Ramos (cell line): Measurements from ENCODE around the gene ERGIC1.

Experiments
- in situ Hi-C: fragments of 300-500 bp; cut with MboI; formaldehyde crosslinking; loops from one replicate; pipeline ENCODE4 v1.14.3; 2022; ENCODE audit warnings: low sequenced_read_pairs; ENCODE audit not compliant: unreplicated experiment

Gene ERGIC1

DNA sequence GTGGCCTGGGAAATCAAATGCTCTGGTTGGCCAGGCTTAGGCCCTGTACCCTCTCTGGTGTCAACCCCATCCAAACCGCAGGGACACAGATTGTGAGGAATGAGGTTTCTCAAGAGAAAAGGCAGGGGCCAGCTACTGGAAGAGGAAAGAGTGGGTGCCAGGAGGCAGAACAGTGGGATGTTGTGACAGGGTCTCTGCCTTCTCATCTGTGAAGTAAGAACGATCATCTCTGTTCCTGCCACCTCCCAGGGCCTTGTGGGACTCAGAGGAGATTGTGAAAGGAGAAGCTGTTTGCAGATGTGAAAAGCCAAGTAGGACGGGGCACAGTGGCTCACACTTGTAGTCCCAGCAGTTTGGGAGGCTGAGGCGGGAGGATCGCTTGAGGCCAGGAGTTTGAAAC, 102.3 kb downstream of the ERGIC1 start:
- in situ Hi-C loops = loop anchor here (25.0 kb wide), 1 partner anchor 449 kb away; no protein-coding TSS in a partner anchor

DNA sequence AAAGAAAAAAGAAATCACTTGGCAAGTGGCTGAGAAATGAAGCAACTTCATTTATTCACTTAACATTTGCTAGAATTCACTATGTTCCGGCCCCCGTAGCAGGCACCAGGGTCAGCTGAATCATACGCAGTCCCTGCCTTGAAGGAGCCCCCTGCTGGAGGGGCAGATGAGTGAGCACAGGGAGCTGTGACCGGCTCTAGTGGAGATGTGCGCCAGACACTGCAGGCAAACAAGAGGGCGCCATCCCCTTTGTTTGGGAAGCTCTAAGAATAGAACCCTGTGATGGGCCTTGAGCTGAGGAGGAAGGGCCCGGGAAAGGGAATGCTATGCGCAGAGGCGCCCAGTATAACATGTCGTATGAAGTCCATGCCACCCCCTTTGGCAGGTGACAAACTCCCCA, 105.0 kb downstream of the ERGIC1 start:
- in situ Hi-C loops = loop anchor here (25.0 kb wide), 1 partner anchor 452 kb away; no protein-coding TSS in a partner anchor

DNA sequence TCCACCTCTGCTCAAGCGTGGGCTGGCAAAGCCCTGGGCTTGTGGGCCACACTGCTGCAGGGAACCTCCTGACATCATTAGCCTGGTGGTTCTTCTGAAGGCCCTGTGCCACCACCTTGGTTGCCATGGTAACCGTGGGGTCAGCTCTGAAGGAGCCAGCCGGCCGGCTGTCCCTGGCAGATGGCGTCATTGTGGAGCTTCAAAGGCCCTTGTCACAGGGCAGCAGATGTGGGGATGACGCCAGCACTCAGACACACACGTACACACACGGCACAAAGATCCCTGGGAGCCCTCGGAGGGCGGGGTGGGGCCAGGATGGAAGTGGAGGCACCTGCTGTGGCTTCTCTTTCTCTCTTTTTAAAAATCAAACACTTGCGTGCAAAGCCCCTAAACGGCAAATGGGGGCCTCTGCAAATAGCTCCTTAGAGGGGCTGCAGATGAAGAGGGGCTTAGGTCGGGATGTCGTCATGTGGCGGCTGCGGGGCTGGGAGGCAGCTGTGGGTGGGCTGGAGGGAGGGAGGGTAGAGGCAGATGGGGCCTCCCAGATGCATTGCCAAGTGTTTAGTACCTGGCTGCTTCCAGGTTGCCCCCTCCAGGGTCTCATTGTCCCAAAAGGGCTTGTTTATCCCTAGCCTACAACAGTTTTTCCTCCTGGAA, 105.7 kb downstream of the ERGIC1 start:
- in situ Hi-C loops = loop anchor here (25.0 kb wide), 1 partner anchor 452 kb away; no protein-coding TSS in a partner anchor

DNA sequence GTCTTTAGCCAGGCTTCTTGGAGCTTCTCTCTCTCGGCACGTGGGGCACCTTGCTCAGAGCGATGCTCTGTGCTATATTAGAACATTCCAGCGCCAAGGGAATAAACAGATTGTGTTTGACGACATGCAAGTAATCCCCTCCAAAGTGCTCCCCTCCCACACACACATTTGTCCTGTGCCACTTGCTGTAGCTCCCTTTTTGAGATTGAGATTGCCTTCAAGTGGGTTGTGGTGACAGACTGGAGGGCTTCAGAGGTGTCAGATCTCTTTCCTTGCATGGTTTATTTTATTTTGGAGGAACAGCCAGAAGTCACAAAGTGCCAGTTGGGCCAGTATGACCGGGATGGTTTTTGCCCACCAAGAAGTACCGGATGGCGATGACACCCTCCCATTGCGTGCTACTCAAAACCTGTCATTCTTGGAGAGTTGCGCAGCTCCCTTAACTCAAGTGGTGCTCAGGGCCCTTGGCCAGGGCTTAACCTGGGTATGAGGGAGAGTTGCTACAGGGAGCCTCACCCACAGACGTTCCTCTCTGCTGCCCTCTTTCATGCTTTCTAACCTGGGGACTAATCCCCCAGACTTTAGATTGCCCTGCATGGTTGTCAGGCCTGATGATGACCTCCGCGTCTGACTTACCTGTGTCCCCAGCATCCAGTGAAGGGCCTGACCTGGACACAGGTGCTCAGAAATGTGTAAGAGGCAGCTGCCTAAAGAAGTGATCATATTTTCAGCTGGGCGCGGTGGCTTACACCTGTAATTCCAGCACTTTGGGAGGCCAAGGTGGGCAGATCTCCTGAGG, 106.4 kb downstream of the ERGIC1 start:
- in situ Hi-C loops = loop anchor here (25.0 kb wide), 1 partner anchor 453 kb away; no protein-coding TSS in a partner anchor

DNA sequence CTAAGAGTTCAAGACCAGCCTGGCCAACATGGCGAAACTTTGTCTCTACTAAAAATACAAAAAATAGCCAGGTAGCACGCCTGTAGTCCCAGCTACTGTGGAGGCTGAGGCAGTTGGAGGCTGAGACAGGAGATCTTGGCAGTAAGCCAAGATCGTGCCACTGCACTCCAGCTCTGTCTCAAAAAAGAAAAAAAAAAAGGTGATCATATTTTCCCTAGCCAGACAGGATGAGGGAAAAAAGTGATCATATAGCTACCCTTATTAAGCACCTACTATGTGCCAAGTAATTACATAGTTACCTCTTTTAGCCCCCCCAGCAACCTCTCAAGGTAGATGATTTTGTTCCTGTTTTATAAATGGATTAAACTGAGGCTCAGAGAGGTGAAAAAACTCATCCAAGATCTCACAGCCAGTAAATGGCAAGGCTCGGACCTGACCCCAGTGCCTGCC, 107.0 kb downstream of the ERGIC1 start:
- in situ Hi-C loops = loop anchor here (25.0 kb wide), 1 partner anchor 454 kb away; no protein-coding TSS in a partner anchor

DNA sequence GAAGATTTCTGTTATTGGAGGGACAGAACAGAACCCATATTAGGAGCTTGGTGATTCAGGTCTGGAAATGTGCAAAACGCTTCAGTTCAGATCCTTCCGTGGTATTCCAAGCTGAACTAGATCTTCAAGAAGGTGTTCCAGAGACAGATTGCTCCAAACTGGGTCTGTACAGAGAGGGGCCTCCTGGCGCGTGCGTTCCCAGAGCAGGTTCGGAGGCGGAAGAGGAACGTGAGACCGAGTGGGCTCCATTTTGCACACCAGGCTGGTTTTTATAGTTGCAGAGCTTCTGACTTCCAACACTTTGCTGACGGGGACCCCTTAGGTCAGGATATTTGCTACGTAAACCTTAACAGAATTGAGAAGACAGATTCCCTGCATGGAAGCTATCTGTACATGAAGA, 108.5 kb downstream of the ERGIC1 start:
- in situ Hi-C loops = loop anchor here (25.0 kb wide), 1 partner anchor 455 kb away; no protein-coding TSS in a partner anchor

DNA sequence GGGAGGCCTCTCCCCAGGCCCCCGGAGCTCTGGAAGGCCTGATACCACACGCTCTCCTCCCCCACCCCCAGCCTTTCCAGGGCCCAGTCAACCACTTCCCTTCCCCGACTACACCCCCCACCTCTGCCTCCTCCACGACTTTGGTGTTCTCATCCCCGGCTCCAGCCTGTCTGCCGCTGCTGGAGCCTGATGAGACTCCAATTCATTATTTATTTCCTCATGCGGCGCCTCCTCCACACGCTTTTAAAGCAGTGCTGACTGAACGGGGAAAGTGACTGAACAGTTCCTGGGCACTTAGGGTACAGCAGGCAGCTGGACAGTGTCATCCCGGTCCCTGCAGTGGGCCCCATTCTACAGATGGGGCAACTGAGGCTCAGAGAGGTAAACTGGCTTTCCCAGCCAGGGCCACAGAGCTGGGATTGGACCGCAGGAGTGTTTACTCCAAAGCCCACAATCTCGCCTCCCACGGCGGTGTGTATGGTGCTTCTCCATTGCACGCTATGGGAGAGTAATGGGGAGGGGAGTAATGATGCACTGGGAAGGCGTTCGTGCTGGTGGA, 109.3 kb downstream of the ERGIC1 start:
- in situ Hi-C loops = loop anchor here (25.0 kb wide), 1 partner anchor 456 kb away; no protein-coding TSS in a partner anchor

DNA sequence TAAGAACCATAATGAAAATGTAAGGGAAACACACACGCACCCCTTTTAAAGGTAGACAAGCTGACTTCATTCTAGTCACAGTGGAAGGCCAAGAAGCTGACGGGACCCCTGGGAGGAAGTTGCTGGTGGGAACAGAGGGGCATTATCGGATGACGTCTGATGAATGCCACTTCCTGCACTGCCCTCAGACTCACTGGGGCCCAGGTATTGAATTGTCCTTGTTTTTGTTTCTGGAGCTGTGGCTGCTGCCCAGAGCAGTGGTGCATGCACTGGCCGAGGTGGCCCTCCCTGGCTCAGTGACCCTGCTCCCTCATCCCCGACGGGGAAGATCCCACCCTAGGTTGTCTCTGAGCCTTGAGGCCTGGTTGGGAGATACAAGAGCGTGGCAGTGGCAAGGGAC, 109.9 kb downstream of the ERGIC1 start:
- in situ Hi-C loops = loop anchor here (25.0 kb wide), 1 partner anchor 457 kb away; no protein-coding TSS in a partner anchor

DNA sequence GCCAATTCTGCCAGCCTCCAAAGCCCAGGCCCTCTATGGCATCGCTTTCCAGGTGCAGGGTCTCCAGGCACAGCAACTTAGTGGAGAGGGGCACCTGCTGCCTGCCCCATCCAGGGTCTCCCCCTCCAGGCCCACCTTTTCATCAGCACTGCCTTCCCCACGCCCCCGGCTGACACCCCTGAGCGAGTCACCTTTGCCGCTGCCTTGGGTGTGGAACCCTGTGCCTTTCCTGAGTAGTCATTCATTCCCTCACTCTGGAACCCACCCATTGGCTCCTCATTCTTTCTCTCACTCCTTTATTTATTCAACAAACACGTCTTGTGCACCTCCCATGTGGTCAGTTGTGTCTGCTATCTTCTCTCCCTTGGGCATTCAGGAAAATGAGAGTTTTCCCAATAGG, 110.7 kb downstream of the ERGIC1 start:
- in situ Hi-C loops = loop anchor here (25.0 kb wide), 1 partner anchor 457 kb away; no protein-coding TSS in a partner anchor

DNA sequence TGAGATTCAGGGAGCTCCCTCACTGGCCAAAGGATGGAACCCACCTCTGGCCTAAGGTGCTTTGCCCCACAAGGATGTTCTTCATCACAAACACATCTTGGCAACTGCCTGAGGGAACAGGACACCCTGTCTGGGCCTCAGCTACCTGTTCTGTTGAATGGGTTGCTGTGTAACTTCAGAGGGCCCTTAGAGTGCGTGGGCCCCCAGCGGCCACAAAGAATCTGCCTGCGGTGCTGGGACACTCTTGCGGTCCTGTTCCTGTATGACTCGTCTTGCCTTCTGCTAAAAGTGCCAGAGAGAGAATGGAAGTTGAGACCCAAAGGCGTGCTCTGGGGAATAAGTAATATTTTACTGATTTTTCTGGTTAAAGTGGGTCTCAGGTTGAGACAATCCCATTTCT, 111.1 kb downstream of the ERGIC1 start:
- in situ Hi-C loops = loop anchor here (25.0 kb wide), 1 partner anchor 458 kb away; no protein-coding TSS in a partner anchor

DNA sequence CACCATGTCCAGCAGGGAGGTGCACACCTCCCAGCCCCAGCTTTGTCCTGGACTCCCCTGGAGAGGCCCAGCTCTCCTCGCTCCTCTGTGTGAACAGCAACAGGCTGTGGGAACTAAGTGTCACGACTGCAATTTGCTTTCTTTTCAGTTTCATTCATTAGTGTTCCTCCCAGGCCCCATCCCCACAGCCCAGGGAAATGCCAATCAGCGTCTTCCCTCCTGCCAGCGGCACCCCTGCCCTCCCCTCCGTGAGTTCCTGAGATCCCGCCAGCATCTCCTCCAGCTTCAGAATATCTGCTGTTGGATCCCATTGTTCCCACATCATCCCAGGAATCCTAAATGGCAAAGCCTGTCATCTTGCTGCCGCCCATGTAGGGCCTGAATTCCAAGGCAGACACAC, 112.1 kb downstream of the ERGIC1 start:
- in situ Hi-C loops = loop anchor here (25.0 kb wide), 1 partner anchor 459 kb away; no protein-coding TSS in a partner anchor

DNA sequence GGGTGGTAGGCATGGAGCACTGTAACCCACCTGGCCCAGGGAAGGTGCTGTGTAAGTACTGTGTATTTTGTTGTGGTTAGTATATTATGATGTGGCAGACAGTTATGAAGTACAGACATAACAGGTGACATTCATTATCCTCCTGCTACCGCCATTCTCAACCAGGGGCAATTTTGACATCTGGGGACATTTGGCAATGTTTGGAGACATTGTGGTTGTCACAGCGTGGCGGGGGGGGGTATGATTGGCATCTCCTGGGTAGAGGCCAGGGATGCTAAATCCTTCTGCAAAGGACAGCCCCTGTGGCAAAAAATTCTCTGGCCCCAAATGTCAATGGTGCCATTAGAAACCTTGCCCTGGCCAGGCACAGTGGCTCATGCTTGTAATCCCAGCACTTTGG, 115.4 kb downstream of the ERGIC1 start:
- in situ Hi-C loops = loop anchor here (25.0 kb wide), 1 partner anchor 462 kb away; no protein-coding TSS in a partner anchor

DNA sequence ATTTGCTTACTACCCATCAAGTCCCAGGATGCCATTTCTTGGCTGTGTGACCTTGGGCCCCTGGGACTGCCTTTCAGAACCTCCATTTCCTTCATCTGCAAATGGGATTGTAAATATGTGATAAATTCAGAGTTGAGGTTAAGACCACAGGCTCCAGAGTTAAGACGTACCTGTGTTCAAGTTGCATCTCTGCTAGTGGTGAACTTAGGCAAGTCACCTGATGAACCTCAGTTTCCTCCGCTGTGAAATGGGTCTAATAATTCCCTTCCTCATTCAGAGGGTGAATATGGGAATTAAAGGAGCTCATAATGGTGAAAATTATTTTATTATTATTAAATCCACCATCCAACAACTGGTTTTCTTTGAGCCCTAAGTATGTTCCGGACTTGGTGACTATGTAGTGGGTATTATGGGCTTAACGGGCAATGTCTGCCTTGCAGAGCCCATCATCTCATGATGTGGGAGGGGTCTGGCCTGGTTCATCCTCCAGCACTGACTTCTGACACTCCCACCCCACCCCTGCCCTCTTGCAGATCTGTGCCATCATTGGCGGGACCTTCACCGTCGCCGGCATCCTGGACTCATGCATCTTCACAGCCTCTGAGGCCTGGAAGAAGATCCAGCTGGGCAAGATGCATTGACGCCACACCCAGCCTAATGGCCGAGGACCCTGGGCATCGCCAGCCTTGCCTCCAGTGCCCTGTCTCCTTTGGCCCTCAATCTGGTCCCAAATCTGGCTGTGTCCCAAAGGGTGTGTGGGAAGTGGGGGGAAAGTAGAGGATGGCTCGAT, 116.3 kb downstream of the ERGIC1 start:
- in situ Hi-C loops = loop anchor here (25.0 kb wide), 1 partner anchor 612 kb away; no protein-coding TSS in a partner anchor

DNA sequence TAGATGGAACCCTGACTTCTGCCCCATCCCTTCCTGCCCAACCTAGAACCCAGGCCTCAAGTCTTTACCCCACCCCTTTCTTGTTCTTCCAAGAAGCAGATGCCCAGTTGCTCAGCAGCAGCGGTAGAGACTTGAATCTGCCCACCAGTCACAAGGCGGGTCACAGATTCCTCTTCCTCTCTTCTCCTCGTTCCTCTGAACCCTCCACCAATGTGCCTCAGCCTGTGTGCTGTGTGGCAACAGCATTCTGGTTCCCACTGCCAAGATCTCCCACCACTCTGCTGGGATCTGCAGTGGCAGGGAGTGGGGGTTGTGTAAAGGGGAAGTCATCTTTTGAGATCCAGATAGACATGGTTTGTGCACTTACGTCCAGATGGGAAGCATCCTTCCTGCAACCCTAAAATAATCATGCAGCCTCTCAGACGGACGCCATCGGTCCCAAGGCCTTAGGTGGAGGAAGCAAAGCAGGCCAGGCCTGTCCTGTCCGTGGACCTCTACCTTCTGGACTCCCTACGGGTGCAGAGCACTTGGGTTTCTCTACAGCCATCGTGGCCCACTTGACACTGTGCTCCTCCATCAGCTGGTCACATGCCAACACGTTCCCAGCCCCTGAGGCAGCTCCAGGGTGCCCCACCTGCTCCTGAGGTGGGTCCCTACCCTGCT, 117.5 kb downstream of the ERGIC1 start:
- in situ Hi-C loops = loop anchor here (25.0 kb wide), 1 partner anchor 611 kb away; no protein-coding TSS in a partner anchor

DNA sequence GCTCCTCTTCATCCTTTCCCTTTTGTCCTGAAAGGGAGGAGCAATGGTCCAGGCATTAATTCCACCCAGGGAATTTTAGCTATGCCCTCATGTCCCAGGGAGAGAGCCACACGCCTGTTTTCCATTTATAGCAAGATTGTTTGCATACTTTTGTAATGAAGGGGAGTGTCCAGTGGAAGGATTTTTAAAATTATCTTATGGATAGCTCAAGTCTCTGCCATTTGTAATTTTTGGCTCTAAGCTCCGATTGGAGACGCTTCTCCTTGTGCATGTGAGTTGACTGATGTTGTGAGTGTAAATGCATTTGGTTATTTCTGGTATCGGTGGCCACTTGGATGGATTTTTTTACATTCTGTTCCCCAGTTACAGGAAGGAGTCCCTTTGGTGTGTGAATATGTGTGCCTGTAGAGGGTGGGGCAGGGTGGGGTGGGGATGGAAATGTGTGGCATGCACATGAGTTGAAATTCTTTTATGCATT, 118.0 kb downstream of the ERGIC1 start:
- in situ Hi-C loops = loop anchor here (25.0 kb wide), 1 partner anchor 610 kb away; no protein-coding TSS in a partner anchor

DNA sequence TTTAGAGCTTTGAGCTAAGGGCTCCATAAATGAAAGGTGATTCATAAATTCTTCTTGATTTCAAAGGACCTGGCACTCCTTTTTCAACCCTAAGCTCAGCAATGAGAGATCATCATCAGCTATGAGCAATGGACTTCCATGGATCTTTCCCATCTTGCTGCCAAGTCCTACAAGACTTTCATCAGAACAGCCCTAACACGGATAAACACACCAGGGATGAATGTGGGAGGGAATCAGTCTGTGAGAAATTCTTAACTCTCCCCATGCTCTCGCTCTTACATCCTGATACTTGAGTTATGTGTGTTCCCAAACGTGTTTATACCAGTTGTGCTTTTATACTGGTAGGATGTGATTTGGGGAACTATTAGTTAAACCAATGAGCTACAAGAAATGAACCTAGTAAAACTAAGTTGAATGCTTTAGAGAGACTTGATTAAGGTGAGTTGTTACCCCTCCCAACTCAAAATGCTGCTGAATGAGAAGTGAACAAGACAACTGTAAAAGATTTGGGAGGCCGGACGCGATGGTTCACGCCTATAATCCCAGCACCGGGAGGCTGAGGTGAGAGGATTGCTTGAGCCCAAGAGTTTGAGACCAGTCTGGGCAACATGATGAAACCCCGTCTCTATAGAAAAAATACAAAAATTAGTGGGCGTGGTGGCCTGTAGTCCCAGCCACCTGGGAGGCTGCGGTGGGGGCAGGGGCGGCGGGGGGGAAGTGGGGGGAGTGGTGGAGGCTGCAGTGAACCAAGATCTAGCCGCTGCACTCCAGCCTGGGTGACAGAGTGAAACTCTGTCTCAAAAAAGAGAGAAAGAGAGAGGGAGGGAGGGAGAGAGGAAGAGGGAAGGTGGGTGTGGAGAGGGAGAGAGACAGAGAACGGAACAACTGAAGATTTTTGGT, 120.0 kb downstream of the ERGIC1 start:
- in situ Hi-C loops = loop anchor here (25.0 kb wide), 1 partner anchor 608 kb away; no protein-coding TSS in a partner anchor

DNA sequence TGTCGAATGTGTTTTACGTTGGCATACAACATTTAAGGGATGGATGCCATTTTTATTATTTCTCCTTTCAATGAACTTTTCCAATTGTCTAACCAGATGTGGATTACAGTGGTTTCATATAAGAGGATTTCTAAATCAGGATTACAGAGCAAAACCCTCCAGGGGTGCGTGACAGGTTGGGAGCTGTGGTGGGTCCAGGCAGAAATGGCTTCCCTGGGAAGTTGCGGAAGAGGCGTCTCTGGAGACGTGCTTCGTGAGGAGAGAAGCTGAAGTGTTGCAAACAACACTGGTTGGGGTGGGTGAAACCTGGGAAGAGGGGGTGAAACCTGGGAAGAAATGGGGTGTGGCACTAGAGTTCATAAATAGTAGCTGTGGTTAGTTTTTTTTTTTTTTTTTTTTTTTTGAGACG, 120.7 kb downstream of the ERGIC1 start:
- in situ Hi-C loops = loop anchor here (25.0 kb wide), 1 partner anchor 608 kb away; no protein-coding TSS in a partner anchor

DNA sequence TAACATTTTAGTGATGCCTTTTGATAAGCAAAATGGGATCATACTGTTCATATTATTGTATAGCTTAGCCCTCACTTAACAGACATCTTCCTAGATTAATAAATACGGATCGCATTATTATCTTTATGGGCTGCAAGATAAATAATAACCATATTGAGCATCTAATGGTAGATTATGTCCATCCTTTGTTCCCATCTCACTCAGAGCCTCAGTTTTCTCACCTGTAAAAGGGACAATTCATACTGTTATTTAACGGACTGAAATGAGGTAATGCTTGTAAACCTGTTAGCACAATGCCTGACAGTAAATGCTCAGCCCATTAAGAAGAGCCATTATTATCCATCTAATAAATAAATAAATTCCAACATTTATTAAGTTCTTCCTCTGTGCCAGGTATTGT, 122.2 kb downstream of the ERGIC1 start:
- in situ Hi-C loops = loop anchor here (25.0 kb wide), 1 partner anchor 606 kb away; no protein-coding TSS in a partner anchor
